WTC11 (cell line): Measurements from ENCODE around the gene SYNGR3. TPM values are rescaled to one million over a fixed set of nuclear protein-coding genes. Genes with fewer than 3 reads are reported as not detected.

ENCODE experiments used
- ATAC-seq: fragments of 200-7000 bp; cut with Tn5 transposase; 2 replicates; pipeline ENCODE4 v1.10.0; 2021; ENCODE audit warnings: mild to moderate bottlenecking, moderate library complexity
- CTCF ChIA-PET: fragments of 300-600 bp; sonication (Branson Sonifier 250); formaldehyde crosslinking; loops from one replicate; lab custom pipeline; 2021; ENCODE audit warnings: antibody characterized with exemption; lab: Charles Lee
- POLR2A ChIA-PET: fragments of 350-600 bp; sonication (Branson Sonifier 250); formaldehyde crosslinking; loops from one replicate; lab custom pipeline; 2021; ENCODE audit warnings: antibody characterized with exemption; lab: Charles Lee
- DNase-seq: peaks from one replicate; pipeline ENCODE4 v3.0.0; 2021; ENCODE audit warnings: low spot score
- H3K27ac Mint-ChIP-seq: 2 replicates; pipeline ENCODE4 v1.8.0; 2021; ENCODE audit warnings: mixed read lengths
- H3K27me3 Mint-ChIP-seq: 2 replicates; pipeline ENCODE4 v1.8.0; 2021; ENCODE audit warnings: low read depth, mild to moderate bottlenecking, moderate library complexity, mixed read lengths
- H3K36me3 Mint-ChIP-seq: 2 replicates; pipeline ENCODE4 v1.8.0; 2021; ENCODE audit warnings: mixed read lengths
- H3K4me1 Mint-ChIP-seq: 2 replicates; pipeline ENCODE4 v1.8.0; 2022; ENCODE audit warnings: mixed read lengths
- H3K4me3 Mint-ChIP-seq: 2 replicates; pipeline ENCODE4 v1.8.0; 2021; ENCODE audit warnings: mild to moderate bottlenecking, moderate library complexity, mixed read lengths
- H3K9me3 Mint-ChIP-seq: 2 replicates; pipeline ENCODE4 v1.8.0; 2021; ENCODE audit warnings: mixed read lengths
- ARID4B ChIP-seq: sonication (generic); formaldehyde crosslinking; IDR thresholded peaks from 2 replicates; pipeline ENCODE4 v1.8.0; 2023; ENCODE audit warnings: missing genetic modification reagents, mild to moderate bottlenecking, borderline replicate concordance
- ATF3 ChIP-seq: sonication (generic); formaldehyde crosslinking; conservative IDR thresholded peaks from 2 replicates; pipeline ENCODE4 v1.8.1; 2022; ENCODE audit warnings: mild to moderate bottlenecking, missing genetic modification reagents
- CREB1 ChIP-seq: sonication (generic); formaldehyde crosslinking; IDR thresholded peaks from 2 replicates; pipeline ENCODE4 v1.8.0; 2023; ENCODE audit warnings: mild to moderate bottlenecking, missing genetic modification reagents
- ELF4 ChIP-seq: sonication (generic); formaldehyde crosslinking; IDR thresholded peaks from 2 replicates; pipeline ENCODE4 v1.8.1; 2022; ENCODE audit warnings: low read depth, mild to moderate bottlenecking, moderate library complexity, missing genetic modification reagents
- GABPB1 ChIP-seq: sonication (generic); formaldehyde crosslinking; IDR thresholded peaks from 2 replicates; pipeline ENCODE4 v1.8.1; 2023; ENCODE audit warnings: mild to moderate bottlenecking, missing genetic modification reagents
- GRHL2 ChIP-seq: fragments of 250-450 bp; sonication (Bioruptor Pico); IDR thresholded peaks from 2 replicates; pipeline ENCODE4 v1.8.0; 2022; ENCODE audit warnings: mild to moderate bottlenecking, moderate library complexity; ENCODE audit not compliant: insufficient replicate concordance, severe bottlenecking
- HMGXB4 ChIP-seq: sonication (generic); formaldehyde crosslinking; IDR thresholded peaks from 2 replicates; pipeline ENCODE4 v1.8.1; 2023; ENCODE audit warnings: mild to moderate bottlenecking, moderate library complexity, missing genetic modification reagents
- IRF1 ChIP-seq: sonication (generic); formaldehyde crosslinking; IDR thresholded peaks from 2 replicates; pipeline ENCODE4 v1.8.0; 2023; ENCODE audit warnings: missing genetic modification reagents
- JAZF1 ChIP-seq: fragments of 250-450 bp; sonication (Bioruptor Pico); IDR thresholded peaks from 2 replicates; pipeline ENCODE4 v1.9.0; 2021; ENCODE audit warnings: moderate library complexity, mild to moderate bottlenecking, inconsistent platforms
- KAT7 ChIP-seq: sonication (generic); formaldehyde crosslinking; IDR thresholded peaks from 2 replicates; pipeline ENCODE4 v1.8.1; 2023; ENCODE audit warnings: missing genetic modification reagents, mild to moderate bottlenecking, borderline replicate concordance
- MAX ChIP-seq: sonication (generic); formaldehyde crosslinking; IDR thresholded peaks from 2 replicates; pipeline ENCODE4 v1.8.0; 2022; ENCODE audit warnings: mild to moderate bottlenecking, missing genetic modification reagents
- MYBL2 ChIP-seq: sonication (generic); formaldehyde crosslinking; IDR thresholded peaks from 2 replicates; pipeline ENCODE4 v1.8.1; 2023; ENCODE audit warnings: mild to moderate bottlenecking, moderate library complexity, missing genetic modification reagents
- NFE2L1 ChIP-seq: sonication (generic); formaldehyde crosslinking; IDR thresholded peaks from 2 replicates; pipeline ENCODE4 v1.8.1; 2023; ENCODE audit warnings: missing genetic modification reagents
- PREB ChIP-seq: sonication (generic); formaldehyde crosslinking; IDR thresholded peaks from 2 replicates; pipeline ENCODE4 v1.8.1; 2022; ENCODE audit warnings: mild to moderate bottlenecking, missing genetic modification reagents, moderate library complexity, borderline replicate concordance
- PRRX2 ChIP-seq: fragments of 250-450 bp; sonication (Bioruptor Pico); IDR thresholded peaks from 2 replicates; pipeline ENCODE4 v1.8.0; 2021; ENCODE audit warnings: mild to moderate bottlenecking
- RORB ChIP-seq: fragments of 250-450 bp; sonication (Bioruptor Pico); IDR thresholded peaks from 2 replicates; pipeline ENCODE4 v1.9.0; 2021; ENCODE audit warnings: mild to moderate bottlenecking
- SP1 ChIP-seq: sonication (generic); formaldehyde crosslinking; conservative IDR thresholded peaks from 2 replicates; pipeline ENCODE4 v1.8.1; 2022; ENCODE audit warnings: missing genetic modification reagents
- TCF7 ChIP-seq: sonication (generic); formaldehyde crosslinking; IDR thresholded peaks from 2 replicates; pipeline ENCODE4 v1.8.0; 2022; ENCODE audit warnings: mild to moderate bottlenecking, low read depth, missing genetic modification reagents, moderate library complexity
- TP53 ChIP-seq: sonication (generic); formaldehyde crosslinking; IDR thresholded peaks from 2 replicates; pipeline ENCODE4 v1.8.1; 2023; ENCODE audit warnings: mild to moderate bottlenecking, missing genetic modification reagents
- USF1 ChIP-seq: sonication (generic); formaldehyde crosslinking; IDR thresholded peaks from 2 replicates; pipeline ENCODE4 v1.8.0; 2022; ENCODE audit warnings: mild to moderate bottlenecking, missing genetic modification reagents
- ZBTB43 ChIP-seq: sonication (generic); formaldehyde crosslinking; IDR thresholded peaks from 2 replicates; pipeline ENCODE4 v1.8.1; 2023; ENCODE audit warnings: mild to moderate bottlenecking, missing genetic modification reagents
- ZMAT4 ChIP-seq: fragments of 250-450 bp; sonication (Bioruptor Pico); IDR thresholded peaks from 2 replicates; pipeline ENCODE4 v1.9.0; 2021; ENCODE audit warnings: mild to moderate bottlenecking
- ZNF121 ChIP-seq: sonication (generic); formaldehyde crosslinking; IDR thresholded peaks from 2 replicates; pipeline ENCODE4 v1.8.0; 2023; ENCODE audit warnings: missing genetic modification reagents
- ZNF219 ChIP-seq: sonication (generic); formaldehyde crosslinking; IDR thresholded peaks from 2 replicates; pipeline ENCODE4 v1.8.0; 2023; ENCODE audit warnings: missing genetic modification reagents, mild to moderate bottlenecking, borderline replicate concordance
- ZNF263 ChIP-seq: sonication (generic); formaldehyde crosslinking; IDR thresholded peaks from 2 replicates; pipeline ENCODE4 v1.8.1; 2022; ENCODE audit warnings: low read depth, mild to moderate bottlenecking, moderate library complexity, missing genetic modification reagents
- ZNF416 ChIP-seq: fragments of 250-450 bp; sonication (Bioruptor Pico); IDR thresholded peaks from 2 replicates; pipeline ENCODE4 v1.9.0; 2021; ENCODE audit warnings: mild to moderate bottlenecking, inconsistent platforms
- total RNA-seq: library from RNA; stranded (reverse); gene quantifications from 3 replicates; pipeline ENCODE4 v1.2.3, GENCODE V29; 2021

Gene SYNGR3
- total RNA-seq, 1 experiment from 2014 or later: 41.5 TPM

GRCh38 chr16:2019921-2020831, 30.4 kb downstream of the SYNGR3 start:
- peak overlapping the region; percentile 72 for H3K4me3 Mint-ChIP-seq
- POLR2A ChIA-PET: no interaction called here
- CTCF ChIA-PET: interaction anchor here (0.8 to 3.4 kb wide), 11 partner anchors 12 to 640 kb away, joined by 3 to 40 read pairs (median 6); partner anchors contain the start of genes NTHL1, TBL3 and TSC2
- no peak overlapping the region for H3K27ac Mint-ChIP-seq
- DNase-seq (peak; percentile 51), ATAC-seq (no peak)
- H3K36me3 Mint-ChIP-seq: no peaks in the 10 kb centered on the region
- H3K4me1 Mint-ChIP-seq: peaks cover 10% of the 10 kb centered on the region
- H3K27me3 Mint-ChIP-seq: peaks cover 75% of the 10 kb centered on the region
- no peaks in the 10 kb centered on the region for H3K9me3 Mint-ChIP-seq
- no peak for TF ChIP-seq ZNF121 (CRISPR knock-in tag)
- TF ChIP-seq ZNF219 (CRISPR knock-in tag): no peak
- no peak for TF ChIP-seq TCF7 (CRISPR knock-in tag)
- no peak for TF ChIP-seq MYBL2
- no peak for TF ChIP-seq GABPB1 (CRISPR knock-in tag)
- no peak for TF ChIP-seq USF1 (CRISPR knock-in tag)
- TF ChIP-seq ZNF263 (CRISPR knock-in tag): no peak
- no peak for TF ChIP-seq PREB (CRISPR knock-in tag)
- TF ChIP-seq RORB (CRISPR knock-in tag): no peak
- TF ChIP-seq ZMAT4 (CRISPR knock-in tag): no peak
- TF ChIP-seq JAZF1: no peak
- TF ChIP-seq KAT7 (CRISPR knock-in tag): no peak
- TF ChIP-seq ATF3: no peak
- 0 out of 2 replicates have a peak, but pooled peaks have one; percentile 49 for TF ChIP-seq SP1 (CRISPR knock-in tag)
- no peak for TF ChIP-seq GRHL2
- TF ChIP-seq IRF1: no peak
- TF ChIP-seq ZNF416: no peak
- no peak for TF ChIP-seq TP53 (CRISPR knock-in tag)
- TF ChIP-seq HMGXB4 (CRISPR knock-in tag): 0 out of 2 replicates have a peak, but pooled peaks have one; percentile 20
- TF ChIP-seq ELF4 (CRISPR knock-in tag): no peak
- no peak for TF ChIP-seq CREB1 (CRISPR knock-in tag)
- no peak for TF ChIP-seq NFE2L1 (CRISPR knock-in tag)
- peak; percentile 61; the same call in 1 of the 2 replicates for TF ChIP-seq MAX (CRISPR knock-in tag)
- TF ChIP-seq ZBTB43 (CRISPR knock-in tag): no peak
- 0 out of 2 replicates have a peak, but pooled peaks have one; percentile 5 for TF ChIP-seq ARID4B
- no peak for TF ChIP-seq PRRX2 (CRISPR knock-in tag)
